ENCODE measurements around the gene DDX49. TPM values are rescaled to one million over a fixed set of nuclear protein-coding genes. Genes with fewer than 3 reads are reported as not detected.
A peak's percentile ranks its signal among the peaks of the same experiment; 100 is the strongest.
"Not testable (repeated sequence)": the region's sequence is repeated elsewhere in the genome, so short reads cannot be mapped to it uniquely, and the experiment has no call there.

DDX49 gene
- total RNA-seq, 2 experiments from 2014 or later = 37.7 to 46.3 TPM

DNA sequence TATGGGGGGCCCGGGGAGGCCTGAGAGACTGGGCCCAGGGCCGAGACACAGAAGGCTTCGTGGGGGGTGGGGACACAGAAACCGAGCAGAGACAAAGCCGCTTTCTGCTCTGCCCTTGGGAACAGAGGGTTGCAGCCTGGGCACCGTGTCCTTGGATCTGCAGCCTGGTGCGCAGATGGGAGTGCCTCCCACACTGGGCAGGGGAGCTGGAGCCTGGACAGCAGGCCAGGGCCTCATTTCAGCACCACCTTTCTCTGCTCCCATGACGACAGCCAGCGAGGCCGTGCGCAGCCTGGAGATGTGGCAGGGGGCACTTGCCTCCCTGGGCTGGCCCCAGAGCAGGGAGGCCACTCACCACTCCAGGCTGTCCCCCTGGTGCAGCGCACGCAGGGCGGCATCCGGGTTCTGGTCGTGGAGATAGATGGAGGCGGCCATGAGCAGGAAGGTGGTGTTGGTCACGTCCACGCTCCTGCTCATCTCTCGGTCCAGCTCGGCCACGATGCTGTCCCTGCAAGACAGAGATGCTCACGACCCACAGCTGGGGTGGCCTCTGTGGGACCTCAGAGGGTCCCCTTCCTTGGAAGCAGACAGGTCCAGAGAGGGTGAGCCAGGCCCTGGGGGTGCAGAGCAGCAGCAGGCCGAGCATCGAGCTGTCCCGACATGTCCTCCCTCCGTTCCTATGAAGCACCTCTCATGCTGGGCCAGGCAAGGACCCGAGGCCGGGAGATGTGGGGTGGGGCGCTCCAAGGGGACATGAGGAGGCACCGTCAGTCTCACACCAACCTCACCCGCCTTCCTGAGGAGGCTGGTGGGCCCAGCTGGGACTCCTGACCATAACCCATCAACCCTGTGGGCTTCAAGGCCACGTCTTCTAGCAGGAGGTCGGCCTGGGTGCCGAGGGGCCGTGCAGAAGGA, 12.7 kb upstream of the DDX49 start:
- Mint-ChIP-seq H3K4me1 (ENCODE audit: low read depth) (no peaks in the 10 kb centered on the region), H3K36me3 (peaks cover 14% of the 10 kb centered on the region), H3K27me3 (no peaks in the 10 kb centered on the region), H3K4me3 (no peak overlapping the region), H3K9me3 (no peaks in the 10 kb centered on the region), H3K27ac (no peak overlapping the region)
- no peak for DNase-seq
- ChIA-PET POLR2A (no interaction called here), CTCF (no interaction called here)
- intact Hi-C loops (cut with micrococcal nuclease) = no loop called here

DNA sequence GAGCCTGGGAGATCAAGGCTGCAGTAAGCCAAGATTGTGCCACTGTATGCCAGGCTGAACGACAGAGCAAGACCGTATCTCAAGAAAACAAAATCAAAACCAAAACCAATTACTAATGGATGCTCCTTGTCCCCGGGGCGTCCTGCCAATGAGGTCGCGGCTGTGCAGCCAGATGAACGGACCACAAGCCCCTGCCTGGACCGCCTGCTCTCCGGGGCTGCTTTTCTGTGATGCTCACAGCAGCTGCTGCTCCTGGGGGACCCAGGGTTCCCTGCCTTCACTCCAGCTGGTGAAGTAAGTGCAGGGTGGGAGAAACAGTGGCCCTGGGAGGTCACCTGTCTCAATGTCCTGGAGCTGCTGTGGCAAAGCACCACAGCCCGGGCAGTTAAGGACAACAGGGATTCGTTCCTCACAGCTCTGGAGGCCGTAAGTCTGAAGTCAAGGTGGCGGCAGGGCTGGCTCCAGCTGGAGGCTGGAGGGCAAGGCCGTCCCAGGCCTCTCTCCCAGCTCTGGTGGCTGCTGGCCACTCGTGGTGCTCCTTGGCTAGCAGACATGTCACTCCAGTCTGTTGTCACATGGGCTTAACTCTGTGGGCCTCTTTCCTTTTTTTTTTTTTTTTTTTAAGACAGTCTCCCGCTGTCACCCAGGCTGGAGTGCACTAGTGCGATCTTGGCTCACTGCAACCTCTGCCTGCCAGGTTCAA, 10.4 kb upstream of the DDX49 start:
- POLR2A ChIA-PET = no interaction called here

DNA sequence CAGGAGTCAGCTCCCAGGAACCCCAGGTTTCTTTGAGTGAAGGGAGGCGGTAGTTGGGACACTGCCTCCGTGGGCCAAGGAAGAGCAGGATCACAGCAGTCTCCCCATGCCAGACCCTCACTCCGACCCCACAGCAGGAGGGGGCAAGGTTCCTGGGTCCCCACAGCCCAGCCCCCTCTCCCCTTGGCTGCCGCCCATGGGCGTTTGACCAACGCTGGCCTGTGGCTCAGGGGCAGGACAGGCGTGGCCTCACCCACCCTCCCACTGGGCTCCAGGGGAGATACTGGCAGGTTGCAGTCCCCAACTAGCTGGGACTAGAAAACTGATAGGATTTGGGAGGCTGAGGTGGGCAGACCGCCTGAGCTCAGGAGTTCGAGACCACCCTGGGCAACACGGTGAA, 9.5 kb upstream of the DDX49 start:
- no peaks in the 10 kb centered on the region for H3K9me3 Mint-ChIP-seq
- peaks cover 4% of the 10 kb centered on the region for H3K4me1 Mint-ChIP-seq (ENCODE audit: low read depth)
- intact Hi-C loops (cut with micrococcal nuclease) = no loop called here
- no peak overlapping the region for H3K27ac Mint-ChIP-seq
- no peak overlapping the region for H3K4me3 Mint-ChIP-seq
- H3K36me3 Mint-ChIP-seq = peaks cover 22% of the 10 kb centered on the region
- no peak for DNase-seq
- no peaks in the 10 kb centered on the region for H3K27me3 Mint-ChIP-seq
- CTCF ChIA-PET = no interaction called here
- POLR2A ChIA-PET = no interaction called here

More for the DNA sequence above, 10.4 kb upstream of the DDX49 start:
- Mint-ChIP-seq H3K4me3 (no peak overlapping the region), H3K36me3 (peaks cover 22% of the 10 kb centered on the region), H3K4me1 (ENCODE audit: low read depth) (peaks cover 4% of the 10 kb centered on the region), H3K27ac (no peak overlapping the region), H3K27me3 (no peaks in the 10 kb centered on the region), H3K9me3 (no peaks in the 10 kb centered on the region)
- DNase-seq = no peak
- intact Hi-C loops (cut with micrococcal nuclease) = no loop called here
- CTCF ChIA-PET = no interaction called here

DNA sequence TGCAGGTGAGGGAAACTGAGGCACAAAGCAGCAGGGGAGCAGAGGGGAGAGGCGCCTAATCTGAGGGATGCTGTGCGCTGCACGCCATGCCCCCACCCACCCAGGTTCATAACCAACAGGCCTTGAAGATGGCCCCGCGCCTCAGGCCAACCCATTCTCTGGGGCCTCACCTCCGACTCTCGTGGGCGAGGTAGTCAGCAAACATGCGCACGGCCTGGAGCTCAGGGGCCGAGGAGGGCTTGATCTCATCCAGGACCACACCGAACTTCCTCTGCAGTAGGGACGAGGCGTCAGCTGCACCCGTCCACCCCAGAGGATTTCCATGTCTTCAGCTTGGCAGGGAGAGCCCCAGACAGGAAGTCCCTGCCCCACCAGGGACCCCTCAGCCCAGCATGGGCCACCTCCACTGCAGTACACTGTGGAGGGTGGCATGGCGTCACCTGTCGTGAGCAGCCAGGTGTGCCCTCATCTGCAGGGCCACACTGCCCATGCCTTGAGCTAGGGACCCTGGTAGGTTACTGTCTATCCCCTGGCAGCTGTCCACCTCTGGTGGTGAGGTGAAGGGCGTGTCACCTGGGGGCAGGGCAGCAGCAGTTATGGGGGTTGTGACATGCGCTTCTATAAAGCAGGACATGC, 8.6 kb upstream of the DDX49 start:
- Mint-ChIP-seq H3K4me3 (no peak overlapping the region), H3K27ac (no peak overlapping the region), H3K27me3 (no peaks in the 10 kb centered on the region), H3K9me3 (no peaks in the 10 kb centered on the region), H3K4me1 (ENCODE audit: low read depth) (peaks cover 8% of the 10 kb centered on the region), H3K36me3 (peaks cover 20% of the 10 kb centered on the region)
- intact Hi-C loops (cut with micrococcal nuclease) = no loop called here
- DNase-seq = no peak
- ChIA-PET CTCF (no interaction called here), POLR2A (interaction anchor here (1.3 kb wide), 1 partner anchor 8 kb away, joined by 3 read pairs; the partner anchor contains the start of genes COPE and DDX49)

DNA sequence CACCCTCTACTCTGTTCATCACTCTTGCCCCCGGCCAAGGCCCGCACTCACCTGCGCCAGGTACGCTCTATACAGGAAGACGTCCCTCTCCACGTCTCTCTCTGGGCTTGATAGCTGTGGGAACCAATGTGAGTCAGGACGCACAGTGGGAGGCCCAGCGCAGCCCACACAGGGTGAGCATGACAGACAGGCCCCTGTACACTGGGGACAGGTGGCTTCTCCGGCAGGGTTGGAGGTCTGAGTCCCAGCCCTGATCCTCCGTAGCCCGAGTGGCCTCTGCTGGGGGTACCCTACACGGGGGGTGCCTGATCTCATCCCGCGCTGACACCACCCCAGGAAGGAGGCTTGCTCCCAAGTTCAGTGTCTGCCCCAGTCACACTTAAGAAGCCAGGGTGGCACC, 6.6 kb upstream of the DDX49 start:
- peaks cover 17% of the 10 kb centered on the region for H3K36me3 Mint-ChIP-seq
- no peaks in the 10 kb centered on the region for H3K9me3 Mint-ChIP-seq
- DNase-seq = no peak
- no peak overlapping the region for H3K4me3 Mint-ChIP-seq
- intact Hi-C loops (cut with micrococcal nuclease) = no loop called here
- ChIA-PET CTCF (no interaction called here), POLR2A (no interaction called here)
- H3K27me3 Mint-ChIP-seq = no peaks in the 10 kb centered on the region
- peaks cover 15% of the 10 kb centered on the region for H3K4me1 Mint-ChIP-seq (ENCODE audit: low read depth)
- H3K27ac Mint-ChIP-seq = no peak overlapping the region

DNA sequence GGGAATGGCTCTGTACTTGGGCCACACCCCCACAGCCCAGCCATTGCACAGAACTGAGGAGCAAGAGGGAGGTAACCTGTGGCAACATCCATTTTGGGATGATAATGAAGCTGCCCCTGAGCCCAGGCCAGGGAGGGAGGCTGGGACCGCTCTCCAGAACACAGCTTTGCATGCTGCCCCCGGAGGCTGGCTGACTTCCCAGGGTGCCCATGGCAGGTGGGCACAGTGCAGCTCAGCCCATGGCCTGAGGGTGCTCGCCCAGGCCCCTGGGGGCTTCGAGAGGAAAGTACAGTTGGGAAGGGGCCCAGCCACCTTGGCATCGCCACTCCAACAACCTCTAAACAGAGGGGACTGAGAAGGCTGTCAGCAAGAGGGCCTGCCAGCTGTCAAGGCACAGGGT, 6.0 kb upstream of the DDX49 start:
- Mint-ChIP-seq H3K36me3 (peaks cover 20% of the 10 kb centered on the region), H3K27ac (no peak overlapping the region), H3K9me3 (no peaks in the 10 kb centered on the region), H3K27me3 (no peaks in the 10 kb centered on the region), H3K4me3 (no peak overlapping the region), H3K4me1 (ENCODE audit: low read depth) (peaks cover 20% of the 10 kb centered on the region)
- intact Hi-C loops (cut with micrococcal nuclease) = no loop called here
- POLR2A ChIA-PET = no interaction called here
- DNase-seq = no peak
- CTCF ChIA-PET = no interaction called here

DNA sequence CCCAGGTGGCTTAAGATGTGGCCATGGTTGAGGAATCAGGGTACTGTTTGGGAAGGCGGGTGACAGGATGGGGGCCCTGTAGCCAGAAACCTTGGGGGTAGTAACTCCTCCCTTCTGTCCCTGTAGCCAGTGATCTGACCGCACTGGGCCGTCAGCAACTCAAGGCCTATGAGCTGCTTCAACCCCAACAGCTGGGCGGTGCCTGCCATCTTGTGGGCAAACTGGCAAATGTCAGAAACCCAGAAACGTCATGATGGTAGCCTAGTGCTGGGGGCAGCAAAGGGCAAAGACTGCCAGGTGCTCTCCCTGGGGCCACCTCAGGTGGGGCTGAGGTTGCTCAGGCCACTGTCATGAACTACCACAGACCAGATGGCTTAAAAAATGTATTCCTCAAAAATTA, 3.9 kb upstream of the DDX49 start:
- H3K27me3 Mint-ChIP-seq = no peaks in the 10 kb centered on the region
- H3K36me3 Mint-ChIP-seq = peaks cover 25% of the 10 kb centered on the region
- peak; percentile 60 for DNase-seq
- H3K4me3 Mint-ChIP-seq = no peak overlapping the region
- peak overlapping the region; percentile 33 for H3K27ac Mint-ChIP-seq
- ChIA-PET POLR2A (no interaction called here), CTCF (interaction anchor here (1.1 to 2.2 kb wide), 2 partner anchors 68 to 322 kb away, joined by 4 to 6 read pairs; no protein-coding TSS in a partner anchor)
- no peaks in the 10 kb centered on the region for H3K9me3 Mint-ChIP-seq
- intact Hi-C loops (cut with micrococcal nuclease) = loop anchor here (5.0 kb wide), 2 partner anchors 83 to 323 kb away; partner anchors contain the start of gene UPF1
- peaks cover 35% of the 10 kb centered on the region for H3K4me1 Mint-ChIP-seq (ENCODE audit: low read depth)

DNA sequence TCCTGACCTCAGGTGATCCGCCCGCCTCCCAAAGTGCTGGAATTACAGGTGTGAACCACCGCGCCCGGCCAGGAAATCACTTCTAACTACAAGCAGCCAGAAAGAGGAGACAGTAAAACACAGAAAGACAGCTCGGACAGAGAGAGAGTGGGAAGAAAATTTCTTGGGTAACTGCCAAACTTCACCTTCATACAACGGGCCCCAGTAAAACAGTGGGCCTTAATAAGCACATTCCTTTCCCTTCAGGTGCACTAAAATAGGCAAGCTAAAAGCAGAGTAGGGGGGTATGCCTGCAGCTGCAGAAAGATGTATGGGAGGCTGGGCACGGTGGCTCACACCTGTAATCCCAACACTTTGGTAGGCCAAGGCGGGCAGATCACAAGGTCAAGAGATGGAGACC, 1.9 kb upstream of the DDX49 start:
- CTCF ChIA-PET = interaction anchor here (0.7 kb wide), 1 partner anchor 149 kb away, joined by 3 read pairs; no protein-coding TSS in a partner anchor
- intact Hi-C loops (cut with micrococcal nuclease) = loop anchor here (5.0 kb wide), 2 partner anchors 85 to 325 kb away; partner anchors contain the start of gene UPF1
- H3K4me1 Mint-ChIP-seq (ENCODE audit: low read depth) = peaks cover 39% of the 10 kb centered on the region

DNA sequence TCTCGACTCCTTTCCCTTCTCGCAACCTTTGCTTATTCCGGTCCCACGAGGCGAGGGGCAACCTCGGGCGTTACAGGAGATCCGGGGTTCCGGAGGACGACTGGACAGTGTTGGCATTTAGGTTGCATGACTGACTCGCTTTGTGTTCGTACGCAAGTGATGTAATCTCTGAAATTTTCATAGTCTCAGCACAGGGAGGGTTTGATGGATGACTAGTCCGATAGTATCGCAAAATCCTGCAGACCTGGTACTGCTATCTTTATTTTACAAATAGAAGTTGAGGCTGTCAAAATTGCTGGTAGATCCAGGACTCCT, 342 bp downstream of the DDX49 start:
- CTCF ChIA-PET = interaction anchor here (0.9 to 1.7 kb wide), 7 partner anchors 18 to 458 kb away, joined by 3 to 16 read pairs (median 4); partner anchors contain the start of genes ELL, REX1BD and UBA52
- Mint-ChIP-seq H3K27me3 (no peaks in the 10 kb centered on the region), H3K4me3 (peak overlapping the region; percentile 89), H3K4me1 (ENCODE audit: low read depth) (peaks cover 35% of the 10 kb centered on the region), H3K27ac (peak overlapping the region; percentile 84), H3K9me3 (no peaks in the 10 kb centered on the region), H3K36me3 (peaks cover 34% of the 10 kb centered on the region)
- no peak for DNase-seq
- intact Hi-C loops (cut with micrococcal nuclease) = loop anchor here (1.0 to 5.0 kb wide), 10 partner anchors 12 to 397 kb away; partner anchors contain the start of genes ARMC6, BORCS8, ELL and RFXANK
- POLR2A ChIA-PET = interaction anchor here (0.8 to 2.1 kb wide), 8 partner anchors 9 to 348 kb away, joined by 3 to 10 read pairs (median 4); partner anchors contain the start of genes BORCS8, RFXANK, UBA52 and UPF1

More for the DNA sequence above, 1.9 kb upstream of the DDX49 start:
- POLR2A ChIA-PET, H3K9me3 Mint-ChIP-seq, H3K27ac Mint-ChIP-seq, H3K27me3 Mint-ChIP-seq, DNase-seq: not testable (repeated sequence)
- H3K4me3 Mint-ChIP-seq = peak overlapping the region; percentile 59
- peaks cover 32% of the 10 kb centered on the region for H3K36me3 Mint-ChIP-seq

DNA sequence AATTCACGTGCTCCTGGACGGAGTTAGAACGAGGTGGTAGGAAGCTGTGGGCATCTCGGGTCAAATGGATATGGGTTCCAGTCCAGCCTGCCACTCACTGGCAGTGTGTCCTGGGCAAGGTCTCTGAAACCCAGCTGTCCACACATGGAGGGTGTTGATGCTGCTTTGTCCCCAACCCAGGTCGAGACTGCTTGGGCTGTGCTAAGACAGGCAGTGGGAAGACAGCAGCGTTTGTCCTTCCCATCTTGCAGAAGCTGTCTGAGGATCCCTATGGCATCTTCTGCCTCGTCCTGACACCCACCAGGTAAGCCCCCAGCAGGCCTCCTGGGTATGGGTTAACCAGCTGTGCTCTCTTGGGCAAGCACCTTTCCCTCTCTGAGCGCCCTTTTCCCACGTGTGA, 885 bp downstream of the DDX49 start:
- H3K9me3 Mint-ChIP-seq = no peaks in the 10 kb centered on the region
- no peak for DNase-seq
- peak overlapping the region; percentile 89 for H3K4me3 Mint-ChIP-seq
- intact Hi-C loops (cut with micrococcal nuclease) = no loop called here
- no peak overlapping the region for H3K27ac Mint-ChIP-seq
- ChIA-PET POLR2A (interaction anchor here (0.6 to 2.1 kb wide), 3 partner anchors 9 to 363 kb away, joined by 3 to 10 read pairs (median 3); partner anchors contain the start of genes KXD1 and UBA52), CTCF (no interaction called here)
- peaks cover 34% of the 10 kb centered on the region for H3K36me3 Mint-ChIP-seq
- no peaks in the 10 kb centered on the region for H3K27me3 Mint-ChIP-seq
- H3K4me1 Mint-ChIP-seq (ENCODE audit: low read depth) = peaks cover 35% of the 10 kb centered on the region

DNA sequence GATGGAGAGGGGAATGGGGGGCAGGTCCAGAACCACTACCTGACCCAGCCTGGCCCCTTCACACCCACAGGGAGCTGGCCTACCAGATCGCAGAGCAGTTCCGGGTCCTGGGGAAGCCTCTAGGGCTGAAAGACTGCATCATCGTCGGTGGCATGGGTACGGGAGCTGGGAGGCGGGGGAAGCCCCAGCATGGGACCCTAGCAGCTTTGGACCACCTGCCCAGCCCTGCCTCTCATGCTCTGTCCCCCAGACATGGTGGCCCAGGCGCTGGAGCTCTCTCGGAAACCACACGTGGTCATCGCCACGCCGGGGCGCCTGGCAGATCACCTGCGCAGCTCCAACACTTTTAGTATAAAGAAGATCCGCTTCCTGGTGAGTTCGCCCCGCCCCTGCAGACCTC, 2.1 kb downstream of the DDX49 start:
- Mint-ChIP-seq H3K27me3 (no peaks in the 10 kb centered on the region), H3K4me3 (peak overlapping the region; percentile 50), H3K36me3 (peaks cover 37% of the 10 kb centered on the region), H3K4me1 (ENCODE audit: low read depth) (peaks cover 31% of the 10 kb centered on the region), H3K9me3 (no peaks in the 10 kb centered on the region), H3K27ac (no peak overlapping the region)
- ChIA-PET POLR2A (no interaction called here), CTCF (no interaction called here)
- intact Hi-C loops (cut with micrococcal nuclease) = no loop called here
- DNase-seq = no peak

All from activated CD4-positive, alpha-beta memory T cell treated with anti-CD3 and anti-CD28 coated beads for 36 hours (primary cell).